ENCODE measurements around the gene ATP6V1G2. TPM values are rescaled to one million over a fixed set of nuclear protein-coding genes. Genes with fewer than 3 reads are reported as not detected.
A peak's percentile ranks its signal among the peaks of the same experiment; 100 is the strongest.
"Not testable (repeated sequence)": the region's sequence is repeated elsewhere in the genome, so short reads cannot be mapped to it uniquely, and the experiment has no call there.

The ATP6V1G2 gene
- total RNA-seq, 1 donor from 2014 or later = 3.6 TPM

DNA sequence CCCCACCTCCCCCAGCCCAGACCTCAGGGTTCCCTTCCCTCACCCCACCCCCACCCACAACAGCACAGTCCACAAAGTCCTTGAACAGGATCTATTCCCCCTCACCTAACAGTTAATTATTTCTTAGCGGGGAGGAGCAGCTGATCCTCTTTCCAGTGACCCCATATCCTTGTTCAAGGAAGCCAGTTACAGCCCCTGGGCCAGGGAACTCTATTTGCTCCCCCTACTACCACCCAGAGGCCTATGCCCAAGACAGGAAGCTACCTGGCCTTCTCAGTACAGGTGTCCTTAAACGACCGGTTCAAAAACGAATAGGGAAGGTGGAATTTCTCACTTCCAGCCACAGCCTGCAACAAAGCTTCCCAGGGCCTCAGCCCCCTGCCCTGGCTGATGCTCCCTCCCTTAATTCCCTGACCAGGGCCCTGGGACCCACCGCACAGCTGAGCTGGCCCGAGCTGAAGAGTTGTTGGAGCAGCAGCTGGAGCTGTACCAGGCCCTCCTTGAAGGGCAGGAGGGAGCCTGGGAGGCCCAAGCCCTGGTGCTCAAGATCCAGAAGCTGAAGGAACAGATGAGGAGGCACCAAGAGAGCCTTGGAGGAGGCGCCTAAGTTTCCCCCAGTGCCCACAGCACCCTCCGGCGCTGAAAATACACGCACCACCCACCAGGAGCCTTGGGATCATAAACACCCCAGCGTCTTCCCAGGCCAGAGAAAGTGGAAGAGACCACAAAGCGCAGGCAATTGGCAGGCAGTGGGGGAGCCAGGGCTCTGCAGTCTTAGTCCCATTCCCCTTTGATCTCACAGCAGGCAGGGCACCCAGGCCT lies 16.9 kb downstream of the ATP6V1G2 start:
- no peak for DNase-seq (ENCODE audit: low spot score)

- DNase-seq (ENCODE audit: low spot score) = no peak
Observed at GRCh38 chr6:31528821-31529328, 17.5 kb downstream of the ATP6V1G2 start, which contains the start of gene MCCD1. Gene MCCD1, plus strand, starts transcription at chr6:31528962. Its CDS starts 53 bp downstream, at chr6:31529015.

- no peak for DNase-seq (ENCODE audit: low spot score)
Observed at GRCh38 chr6:31528307-31528777, 18.1 kb downstream of the ATP6V1G2 start.

- DNase-seq (ENCODE audit: low spot score) = no peak
Observed at GRCh38 chr6:31525932-31526591, 20.3 kb downstream of the ATP6V1G2 start.

- no peak for DNase-seq (ENCODE audit: low spot score)
Observed at GRCh38 chr6:31525553-31525931, 20.9 kb downstream of the ATP6V1G2 start.

DNA sequence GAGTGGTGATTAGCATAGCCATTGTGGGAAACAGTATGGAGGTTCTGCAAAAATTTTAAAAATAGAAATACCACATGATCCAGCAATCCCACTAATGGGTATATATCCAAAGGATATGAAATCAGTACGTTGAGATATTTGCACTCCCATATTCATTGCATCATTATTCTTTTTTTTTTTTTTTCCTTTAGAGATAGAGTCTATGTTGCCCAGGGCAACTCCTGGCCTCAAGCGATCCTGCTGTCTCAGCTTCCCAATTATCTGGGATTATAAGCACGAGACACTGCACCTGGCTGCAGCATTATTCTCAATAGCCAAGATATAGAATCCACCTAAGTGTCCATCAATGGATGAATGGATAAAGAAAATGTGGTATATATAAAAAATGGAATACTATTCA lies 24.6 kb downstream of the ATP6V1G2 start:
- DNase-seq (ENCODE audit: low spot score) = no peak

DNA sequence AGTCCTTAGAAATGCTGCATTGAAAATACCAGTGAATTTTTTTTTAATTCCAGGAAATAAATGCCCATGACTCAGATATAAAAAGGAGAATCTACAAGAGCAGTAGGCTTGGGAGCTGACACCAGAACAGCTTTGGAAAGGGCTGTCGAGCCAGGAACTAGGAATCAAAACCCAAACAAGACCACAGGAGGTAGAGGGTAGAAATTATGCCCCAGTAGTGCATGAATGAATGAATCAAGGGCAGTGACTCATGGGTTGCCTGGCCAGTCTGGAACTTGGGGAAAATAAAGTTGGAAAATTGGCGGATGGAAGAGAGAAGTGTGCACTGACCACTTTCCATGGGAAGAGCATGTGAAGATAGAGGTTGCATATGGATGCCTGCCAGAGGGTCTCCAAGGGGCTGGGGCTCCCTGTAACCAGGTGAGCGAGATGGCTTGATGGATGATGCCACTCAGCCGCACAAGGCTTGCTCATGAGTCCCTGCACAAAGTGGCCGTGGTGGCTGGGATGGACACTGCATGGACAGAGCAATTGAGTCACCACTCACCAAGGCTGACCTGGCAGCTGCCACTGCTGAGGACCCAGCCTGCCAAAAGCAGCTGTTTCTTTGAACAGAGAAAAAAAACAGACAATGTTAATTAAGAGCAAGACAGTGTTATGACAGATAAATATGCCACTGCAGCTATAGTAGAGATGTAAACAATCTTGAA lies 32.8 kb downstream of the ATP6V1G2 start:
- no peak for DNase-seq (ENCODE audit: low spot score)

- no peak for DNase-seq (ENCODE audit: low spot score)
Observed at GRCh38 chr6:31510007-31510406, 36.4 kb downstream of the ATP6V1G2 start.

- not testable (repeated sequence) for DNase-seq (ENCODE audit: low spot score)
Observed at GRCh38 chr6:31509036-31509435, 37.4 kb downstream of the ATP6V1G2 start.

- DNase-seq (ENCODE audit: low spot score) = no peak
Observed at GRCh38 chr6:31502586-31502985, 43.8 kb downstream of the ATP6V1G2 start.

DNA sequence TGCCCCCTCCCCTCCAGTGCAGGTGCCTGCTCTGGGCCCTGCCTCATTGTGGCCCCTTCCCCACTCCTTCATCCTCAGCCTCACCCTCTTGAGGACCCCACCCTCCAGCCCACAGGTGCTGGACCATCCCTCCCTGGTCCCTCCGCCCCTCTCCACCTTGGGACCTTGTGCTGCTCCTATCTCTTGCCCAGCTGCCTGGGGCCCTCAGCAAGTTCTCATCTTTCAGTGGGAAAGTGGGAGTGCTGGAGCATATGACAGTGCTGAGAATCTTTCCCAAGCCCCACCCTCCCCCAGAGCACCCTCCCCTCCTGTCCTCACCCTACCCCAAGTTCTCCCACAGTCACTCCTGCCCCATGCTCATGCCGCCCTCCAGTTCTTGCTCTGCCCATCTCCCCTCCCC lies 46.8 kb downstream of the ATP6V1G2 start:
- not testable (repeated sequence) for DNase-seq (ENCODE audit: low spot score)

GRCh38 chr6:31498748-31499147 lies 47.7 kb downstream of the ATP6V1G2 start:
- DNase-seq (ENCODE audit: low spot score) = no peak

DNA sequence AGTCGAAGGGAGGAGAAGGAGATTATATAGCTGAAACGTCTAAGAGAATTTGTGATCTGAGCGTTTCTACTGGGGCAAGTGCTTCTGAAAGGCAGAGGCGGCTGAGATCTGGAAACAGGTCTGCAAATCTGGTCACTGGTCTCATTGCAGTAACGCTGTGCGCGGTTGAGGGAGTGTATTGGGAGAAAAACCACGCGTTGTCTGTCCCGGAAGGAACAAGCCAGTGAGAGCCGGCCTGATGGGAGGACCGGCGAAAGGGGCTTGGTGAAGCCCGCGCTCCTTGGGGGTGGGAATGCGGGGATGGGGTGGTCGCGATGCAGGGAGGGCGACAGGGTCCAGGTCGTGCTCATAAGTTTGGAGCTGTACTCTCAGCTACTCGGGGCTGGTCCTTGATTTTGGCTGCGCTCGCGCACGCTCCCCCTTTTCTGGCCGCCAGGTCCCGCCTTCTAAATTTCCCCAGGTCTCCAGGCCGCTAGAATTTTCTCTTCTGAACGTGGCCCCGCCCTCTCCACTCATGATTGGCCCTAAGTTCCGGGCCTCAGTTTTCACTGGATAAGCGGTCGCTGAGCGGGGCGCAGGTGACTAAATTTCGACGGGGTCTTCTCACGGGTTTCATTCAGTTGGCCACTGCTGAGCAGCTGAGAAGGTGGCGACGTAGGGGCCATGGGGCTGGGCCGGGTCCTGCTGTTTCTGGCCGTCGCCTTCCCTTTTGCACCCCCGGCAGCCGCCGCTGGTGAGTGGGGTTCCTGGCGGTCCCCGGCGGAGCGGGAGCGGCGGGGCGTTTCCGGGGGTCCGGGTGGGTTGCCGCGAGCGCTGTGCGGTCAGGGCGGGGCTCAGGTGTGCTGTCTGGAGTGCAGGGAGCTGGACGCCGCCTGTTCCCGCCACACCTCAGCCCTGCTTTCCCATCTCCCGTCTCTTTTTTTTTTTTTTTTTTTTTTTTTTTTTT lies 48.6 kb downstream of the ATP6V1G2 start, which contains the start of gene MICB:
Gene MICB, plus strand, starts transcription at position 615 of the 946 bp plus-strand sequence. Its CDS starts 49 bp downstream, at position 664.
- peak; percentile 52 for DNase-seq (ENCODE audit: low spot score)

DNA sequence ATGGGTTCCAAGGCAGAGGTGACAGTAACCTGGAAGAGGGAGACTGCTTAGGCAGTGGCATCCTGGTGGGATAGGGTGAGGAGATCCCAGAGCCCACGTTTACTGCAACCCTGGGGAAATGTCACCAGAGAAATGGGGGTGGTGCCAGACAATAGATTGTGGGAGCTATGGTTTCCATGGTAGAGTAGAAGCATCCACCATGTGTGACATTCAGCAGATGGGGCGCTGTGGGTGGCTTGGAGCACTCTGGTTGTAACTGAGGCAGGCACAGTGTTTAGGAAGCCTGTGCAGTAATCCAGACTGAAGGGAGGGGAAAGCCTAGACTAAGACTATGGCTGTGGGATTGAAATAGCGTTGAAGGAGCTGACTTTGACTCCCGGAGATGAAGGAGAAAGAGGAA lies 49.6 kb downstream of the ATP6V1G2 start:
- not testable (repeated sequence) for DNase-seq (ENCODE audit: low spot score)

GRCh38 chr6:31495580-31495979 lies 50.8 kb downstream of the ATP6V1G2 start:
- DNase-seq (ENCODE audit: low spot score) = no peak

Other genes starting within 250 kb of the ATP6V1G2 start
- 113 TPM for gene HLA-B, start 189.4 kb downstream of the ATP6V1G2 start, total RNA-seq (ENCODE audit: insufficient read depth, low replicate concordance)
- gene MICA, start 143.0 kb downstream of the ATP6V1G2 start, total RNA-seq (ENCODE audit: insufficient read depth, low replicate concordance) = 6.0 TPM
- gene MICB, start 48.5 kb downstream of the ATP6V1G2 start, total RNA-seq (ENCODE audit: insufficient read depth, low replicate concordance) = 0.24 TPM
- gene MCCD1, start 17.6 kb downstream of the ATP6V1G2 start, total RNA-seq (ENCODE audit: insufficient read depth, low replicate concordance) = not detected
- gene DDX39B, start 4.6 kb downstream of the ATP6V1G2 start, total RNA-seq (ENCODE audit: insufficient read depth, low replicate concordance) = 185 TPM
- 28.6 TPM for gene NFKBIL1, start 1.0 kb upstream of the ATP6V1G2 start, total RNA-seq (ENCODE audit: insufficient read depth, low replicate concordance)
- gene LTA, start 25.7 kb upstream of the ATP6V1G2 start, total RNA-seq (ENCODE audit: insufficient read depth, low replicate concordance) = not detected
- gene TNF, start 29.0 kb upstream of the ATP6V1G2 start, total RNA-seq (ENCODE audit: insufficient read depth, low replicate concordance) = 1.4 TPM
- 0.96 TPM for gene LTB, start 35.8 kb upstream of the ATP6V1G2 start, total RNA-seq (ENCODE audit: insufficient read depth, low replicate concordance)
- not detected for gene LST1, start 39.7 kb upstream of the ATP6V1G2 start, total RNA-seq (ENCODE audit: insufficient read depth, low replicate concordance)
- gene NCR3, start 46.4 kb upstream of the ATP6V1G2 start, total RNA-seq (ENCODE audit: insufficient read depth, low replicate concordance) = not detected
- 63.6 TPM for gene AIF1, start 68.6 kb upstream of the ATP6V1G2 start, total RNA-seq (ENCODE audit: insufficient read depth, low replicate concordance)
- gene PRRC2A, start 74.1 kb upstream of the ATP6V1G2 start, total RNA-seq (ENCODE audit: insufficient read depth, low replicate concordance) = 21.4 TPM
- gene BAG6, start 106.1 kb upstream of the ATP6V1G2 start, total RNA-seq (ENCODE audit: insufficient read depth, low replicate concordance) = 58.7 TPM
- not detected for gene APOM, start 109.3 kb upstream of the ATP6V1G2 start, total RNA-seq (ENCODE audit: insufficient read depth, low replicate concordance)
- gene C6orf47, start 114.2 kb upstream of the ATP6V1G2 start, total RNA-seq (ENCODE audit: insufficient read depth, low replicate concordance) = 24.1 TPM
- 9.6 TPM for gene GPANK1, start 118.4 kb upstream of the ATP6V1G2 start, total RNA-seq (ENCODE audit: insufficient read depth, low replicate concordance)
- 36.6 TPM for gene CSNK2B, start 119.5 kb upstream of the ATP6V1G2 start, total RNA-seq (ENCODE audit: insufficient read depth, low replicate concordance)
- 1.2 TPM for gene LY6G5B, start 123.4 kb upstream of the ATP6V1G2 start, total RNA-seq (ENCODE audit: insufficient read depth, low replicate concordance)
- 0.48 TPM for gene LY6G5C, start 134.5 kb upstream of the ATP6V1G2 start, total RNA-seq (ENCODE audit: insufficient read depth, low replicate concordance)
- gene ABHD16A, start 156.7 kb upstream of the ATP6V1G2 start, total RNA-seq (ENCODE audit: insufficient read depth, low replicate concordance) = 33.7 TPM
- not detected for gene LY6G6F, start 160.3 kb upstream of the ATP6V1G2 start, total RNA-seq (ENCODE audit: insufficient read depth, low replicate concordance)
- not detected for gene LY6G6D, start 168.7 kb upstream of the ATP6V1G2 start, total RNA-seq (ENCODE audit: insufficient read depth, low replicate concordance)
- 3.1 TPM for gene LY6G6C, start 175.1 kb upstream of the ATP6V1G2 start, total RNA-seq (ENCODE audit: insufficient read depth, low replicate concordance)
- gene MPIG6B, start 176.8 kb upstream of the ATP6V1G2 start, total RNA-seq (ENCODE audit: insufficient read depth, low replicate concordance) = 3.1 TPM
- 87.4 TPM for gene DDAH2, start 182.7 kb upstream of the ATP6V1G2 start, total RNA-seq (ENCODE audit: insufficient read depth, low replicate concordance)
- gene CLIC1, start 189.9 kb upstream of the ATP6V1G2 start, total RNA-seq (ENCODE audit: insufficient read depth, low replicate concordance) = 203 TPM
- gene MSH5, start 193.4 kb upstream of the ATP6V1G2 start, total RNA-seq (ENCODE audit: insufficient read depth, low replicate concordance) = 8.2 TPM
- not detected for gene SAPCD1, start 216.0 kb upstream of the ATP6V1G2 start, total RNA-seq (ENCODE audit: insufficient read depth, low replicate concordance)
- not detected for gene VWA7, start 230.7 kb upstream of the ATP6V1G2 start, total RNA-seq (ENCODE audit: insufficient read depth, low replicate concordance)
- 18.8 TPM for gene VARS1, start 249.1 kb upstream of the ATP6V1G2 start, total RNA-seq (ENCODE audit: insufficient read depth, low replicate concordance)